Retina (tissue), 1 donor: ENCODE measurements around the gene KCNH1.

Source experiments
- DNase-seq: peaks from one replicate; pipeline ENCODE4 v3.0.0-alpha.2; 2016

Gene KCNH1

DNA sequence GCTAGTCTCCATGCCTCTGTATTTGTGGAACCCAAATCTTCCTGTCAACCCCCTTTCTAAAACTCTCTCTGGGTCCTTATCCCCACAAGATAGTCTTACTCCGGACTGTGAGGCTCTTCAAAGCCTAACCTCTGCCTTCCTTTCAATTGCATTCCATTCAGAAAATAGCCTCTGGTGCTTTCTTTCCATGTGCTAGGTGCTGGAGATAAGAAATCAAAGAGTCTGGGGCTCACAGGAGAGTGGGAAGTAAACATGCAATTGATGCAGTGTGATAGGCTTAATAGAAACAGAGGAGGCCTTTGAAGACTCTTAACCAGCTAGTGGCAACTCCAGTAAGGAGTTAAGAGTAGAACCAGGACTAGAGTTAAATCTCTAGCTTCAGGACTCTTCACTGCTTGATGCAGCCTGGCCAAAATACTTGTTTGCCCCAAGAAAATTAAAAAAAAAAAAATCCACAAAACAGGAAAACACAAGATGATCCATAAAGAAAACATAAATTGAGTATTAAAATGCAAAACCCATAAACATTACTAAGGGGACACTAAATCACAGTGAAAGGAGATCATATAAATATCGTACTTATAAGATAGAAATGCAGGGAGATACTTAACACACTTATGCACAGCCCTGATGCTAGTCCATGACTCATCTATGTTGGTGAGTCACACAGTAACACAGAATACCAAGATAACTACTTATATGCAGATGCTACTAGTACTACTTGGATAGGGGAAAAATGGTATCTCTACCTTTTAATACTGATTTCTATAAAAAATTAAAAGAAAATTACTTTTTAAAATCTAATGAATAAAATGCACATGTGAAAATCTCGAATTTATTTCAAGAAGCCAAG lies 341.5 kb downstream of the KCNH1 start:
- DNase-seq, result no peak

DNA sequence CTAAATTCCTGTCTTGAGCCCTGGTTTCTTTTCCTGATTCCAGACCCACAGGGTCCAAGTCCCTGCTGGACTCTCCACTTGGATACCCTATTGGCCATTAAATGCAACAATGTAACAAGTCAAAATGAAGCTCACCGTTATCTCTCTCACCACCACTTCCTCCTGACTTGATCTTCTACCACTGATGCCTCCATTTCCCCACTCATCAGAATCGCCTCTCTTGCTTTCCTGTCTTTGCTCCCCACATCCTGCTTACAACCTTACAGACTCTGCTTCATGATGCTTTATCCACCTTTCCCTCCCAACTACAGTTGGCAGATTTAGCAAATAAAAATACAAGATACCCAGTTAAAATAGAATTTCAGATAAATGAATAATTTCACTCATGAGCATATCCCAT lies 343.8 kb downstream of the KCNH1 start:
- no peak for DNase-seq

GRCh38 chr1:210787800-210788199 lies 346.1 kb downstream of the KCNH1 start:
- DNase-seq, result no peak

GRCh38 chr1:210786546-210786945 lies 347.4 kb downstream of the KCNH1 start:
- no peak for DNase-seq

DNA sequence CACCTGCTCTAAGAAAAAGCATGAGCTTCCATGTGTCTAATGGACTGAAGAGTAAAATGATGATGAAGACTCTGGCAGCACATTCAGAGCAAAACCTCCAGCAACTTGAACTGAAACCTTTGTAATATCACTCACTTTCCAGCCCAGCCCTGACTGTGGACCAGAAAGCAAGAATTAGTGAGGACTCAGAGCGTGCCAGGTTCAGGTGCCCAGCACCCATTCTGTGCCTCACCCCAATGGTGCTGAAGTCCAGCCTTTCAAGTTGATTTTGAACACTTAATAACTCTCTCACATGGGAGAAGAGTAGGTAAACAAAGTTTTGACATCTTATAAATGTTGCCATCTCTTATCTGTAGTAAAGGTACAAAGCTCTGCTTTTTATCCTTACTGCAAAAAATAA lies 350.0 kb downstream of the KCNH1 start:
- DNase-seq, result no peak

- no peak for DNase-seq
Observed at GRCh38 chr1:210781652-210782051, 352.3 kb downstream of the KCNH1 start.

GRCh38 chr1:210779269-210779668 lies 354.7 kb downstream of the KCNH1 start:
- no peak for DNase-seq

GRCh38 chr1:210777914-210778313 lies 356.0 kb downstream of the KCNH1 start:
- no peak for DNase-seq

- DNase-seq, result no peak
Observed at GRCh38 chr1:210776712-210777111, 357.2 kb downstream of the KCNH1 start.

- DNase-seq, result no peak
Observed at GRCh38 chr1:210775289-210775688, 358.7 kb downstream of the KCNH1 start.

DNA sequence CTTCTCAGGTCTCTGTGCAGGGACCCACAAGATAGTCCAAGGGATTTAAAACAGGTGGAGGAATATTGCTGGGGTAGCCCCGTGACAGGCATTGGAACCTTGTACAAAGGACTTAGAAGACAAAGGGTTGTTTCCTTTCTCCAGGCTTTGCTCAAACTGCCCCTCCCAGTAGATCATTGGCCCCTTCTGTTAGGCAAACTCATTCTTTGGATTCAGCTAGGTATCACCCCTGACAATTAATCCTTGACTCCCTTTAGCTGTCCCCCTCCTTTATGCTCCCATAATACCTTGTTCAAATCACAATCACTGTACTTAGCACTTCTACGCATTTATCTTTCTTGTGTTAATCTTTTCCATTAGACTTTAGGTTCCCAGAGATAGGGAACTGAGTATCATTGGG lies 360.5 kb downstream of the KCNH1 start:
- DNase-seq, result no peak

GRCh38 chr1:210771131-210771530 lies 362.8 kb downstream of the KCNH1 start:
- no peak for DNase-seq

- DNase-seq, result no peak
Observed at GRCh38 chr1:210770396-210770984, 363.5 kb downstream of the KCNH1 start.

- DNase-seq, result no peak
Observed at GRCh38 chr1:210769473-210769872, 364.5 kb downstream of the KCNH1 start.

DNA sequence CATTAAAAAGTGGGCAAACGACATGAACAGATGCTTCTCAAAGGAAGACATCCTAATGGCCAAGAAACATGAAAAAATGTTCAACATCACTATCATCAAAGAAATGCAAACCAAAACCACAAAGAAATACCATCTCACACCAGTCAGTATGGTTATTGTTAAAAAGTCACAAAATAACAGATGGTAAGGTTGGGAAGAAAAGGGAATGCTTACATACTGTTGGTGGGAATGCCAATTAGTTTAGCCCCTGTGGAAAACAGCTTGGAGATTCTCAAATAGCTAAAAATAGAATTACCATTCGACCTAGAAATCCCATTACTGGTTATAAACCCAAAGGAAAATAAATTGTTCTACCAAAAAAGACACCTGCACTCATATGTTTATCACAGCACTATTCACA lies 369.4 kb downstream of the KCNH1 start:
- no peak for DNase-seq

DNA sequence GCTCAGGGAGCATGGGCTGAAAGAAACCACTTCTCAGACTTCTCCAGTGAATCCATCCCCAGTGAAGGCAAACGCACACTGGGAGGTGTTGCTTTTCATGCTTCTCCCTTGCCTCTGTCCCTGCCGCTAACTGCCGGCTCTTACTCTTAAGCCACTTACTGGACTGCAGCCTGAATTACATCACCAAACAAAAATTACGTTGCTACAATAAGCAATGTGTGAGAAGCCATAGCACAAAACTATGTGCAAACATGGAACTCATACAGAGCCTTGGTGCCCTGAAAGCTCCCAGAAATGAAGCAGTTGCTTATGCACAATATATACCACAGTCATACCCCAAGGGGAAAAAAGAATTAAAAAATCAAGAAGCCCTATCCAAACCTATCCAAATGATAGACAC lies 375.2 kb downstream of the KCNH1 start:
- no peak for DNase-seq

- no peak for DNase-seq
Observed at GRCh38 chr1:210758261-210758660, 375.7 kb downstream of the KCNH1 start.

GRCh38 chr1:210757677-210758076 lies 376.3 kb downstream of the KCNH1 start:
- no peak for DNase-seq

DNA sequence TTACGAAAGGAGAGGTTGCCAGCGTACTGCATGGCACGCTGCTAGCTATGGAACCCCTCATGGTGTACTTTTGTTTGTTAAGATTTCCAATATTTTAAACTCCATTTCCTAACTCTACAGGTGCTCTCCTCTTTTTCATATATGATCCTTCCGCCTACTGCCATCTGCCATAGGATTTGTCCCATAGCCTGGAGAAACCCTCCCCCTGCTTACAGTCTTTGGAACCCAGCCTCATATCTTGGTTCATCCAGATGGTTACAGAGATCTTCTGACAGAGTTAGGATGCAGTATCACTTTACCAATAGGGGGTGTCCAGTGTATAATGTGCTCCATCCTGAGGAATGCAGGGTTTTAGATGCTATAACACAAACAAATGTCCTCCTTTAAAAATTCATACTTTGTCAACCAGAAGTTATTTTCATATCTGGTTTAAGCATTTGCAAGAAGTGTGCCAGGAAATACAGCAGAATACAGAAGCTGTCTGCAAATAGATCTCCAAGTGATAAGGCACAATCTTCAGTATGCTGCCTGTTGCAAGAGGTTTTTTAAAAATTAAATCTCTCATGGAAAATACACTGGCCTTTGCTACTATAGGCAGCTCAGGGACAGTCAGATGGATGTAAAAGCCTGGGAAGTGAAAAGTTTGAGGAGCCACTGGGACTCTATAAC lies 377.8 kb downstream of the KCNH1 start:
- DNase-seq, result no peak

DNA sequence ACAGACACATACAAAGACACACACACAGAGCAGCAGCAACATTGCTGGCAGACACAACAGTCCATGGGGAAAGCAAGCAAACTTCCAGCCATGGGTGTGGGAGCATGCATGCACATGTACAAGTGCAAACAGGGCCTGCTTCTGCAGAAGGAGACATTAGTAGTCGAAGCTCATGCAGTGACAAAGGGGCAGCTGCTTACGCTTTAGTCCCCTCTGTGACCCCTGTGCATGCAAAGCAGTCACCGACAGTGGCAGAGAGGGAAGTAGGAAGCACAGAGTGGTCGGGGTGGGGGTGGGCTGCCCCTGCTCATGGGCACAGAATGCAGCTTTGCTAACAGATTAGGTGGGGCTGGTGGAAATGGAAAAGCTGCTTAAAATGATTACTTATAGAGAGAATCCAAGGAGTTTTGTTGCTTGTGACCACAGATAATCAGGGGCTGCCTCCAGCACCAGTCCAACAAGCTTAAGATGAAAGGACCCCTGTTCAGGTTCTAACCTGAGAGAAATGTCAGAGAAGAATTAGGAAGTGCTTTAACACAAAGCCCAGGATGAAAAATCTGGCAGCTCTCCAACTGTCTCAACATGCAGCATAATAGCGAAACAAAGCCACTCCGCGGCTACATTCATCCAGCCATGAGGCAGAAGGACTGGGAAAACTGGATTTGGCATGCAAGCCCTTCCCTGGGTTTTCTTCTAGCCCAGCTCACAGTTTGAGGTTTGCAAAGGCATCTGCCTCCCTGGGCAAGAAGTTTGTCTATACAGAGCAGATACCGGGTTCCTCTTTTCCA lies 378.9 kb downstream of the KCNH1 start:
- DNase-seq, result peak; percentile 63

GRCh38 chr1:210751911-210752310 lies 382.0 kb downstream of the KCNH1 start:
- DNase-seq, result no peak

- no peak for DNase-seq
Observed at GRCh38 chr1:210750468-210750867, 383.5 kb downstream of the KCNH1 start.

GRCh38 chr1:210748796-210749195 lies 385.2 kb downstream of the KCNH1 start:
- DNase-seq, result no peak
